Fibroblast of lung (primary cell): ENCODE results near the gene TIMM8B. TPM values are rescaled to one million over a fixed set of nuclear protein-coding genes. Genes with fewer than 3 reads are reported as not detected.

Source experiments
- DNase-seq, 2 donors: peaks; one replicate each; pipeline versions ENCODE4 v3.0.0 to v3.0.0-alpha.2; 2010; ENCODE audit warnings: low read depth in 2 of 2
- H2AFZ ChIP-seq: 2 replicates; pipeline ENCODE4 v1.5.1; 2012; ENCODE audit warnings: low read length, control low read depth, inconsistent platforms
- H3K27ac ChIP-seq: 2 replicates; pipeline ENCODE4 v1.5.1; 2011; ENCODE audit warnings: low read length, control low read depth; ENCODE audit not compliant: insufficient read depth
- H3K27me3 ChIP-seq: 2 replicates; pipeline ENCODE4 v1.5.1; 2011; ENCODE audit warnings: mild to moderate bottlenecking, low read length; ENCODE audit not compliant: control insufficient read depth, insufficient read depth
- H3K36me3 ChIP-seq: 2 replicates; pipeline ENCODE4 v1.5.1; 2011; ENCODE audit warnings: low read length; ENCODE audit not compliant: control insufficient read depth, insufficient read depth
- H3K4me1 ChIP-seq: 2 replicates; pipeline ENCODE4 v1.5.1; 2011; ENCODE audit warnings: low read length; ENCODE audit not compliant: control insufficient read depth, insufficient read depth; ENCODE audit errors: extremely low read depth
- H3K4me2 ChIP-seq: 2 replicates; pipeline ENCODE4 v1.5.1; 2011; ENCODE audit warnings: low read length, control low read depth; ENCODE audit not compliant: insufficient read depth; ENCODE audit errors: extremely low read depth
- H3K4me3 ChIP-seq, 4 experiments: fragments of 200-600 bp in 1 of 4; sonication (generic) in 1 of 4; replicated peaks in 1 of 4; 2 replicates each; pipeline ENCODE4 v1.5.1; 2011 to 2016; ENCODE audit warnings: low read length in 4 of 4, low read depth in 3 of 4, mild to moderate bottlenecking in 3 of 4, control low read depth in 2 of 4, inconsistent platforms in 1 of 4, mixed read lengths in 1 of 4; ENCODE audit not compliant: insufficient read depth in 1 of 4; ENCODE audit errors: control extremely low read depth in 1 of 4
- H3K79me2 ChIP-seq: 2 replicates; pipeline ENCODE4 v1.5.1; 2012; ENCODE audit warnings: mild to moderate bottlenecking, low read length, inconsistent platforms; ENCODE audit not compliant: control insufficient read depth, insufficient read depth
- H3K9ac ChIP-seq: 2 replicates; pipeline ENCODE4 v1.5.1; 2011; ENCODE audit warnings: mild to moderate bottlenecking, low read length, control low read depth; ENCODE audit not compliant: insufficient read depth
- H3K9me3 ChIP-seq: 2 replicates; pipeline ENCODE4 v1.5.1; 2012; ENCODE audit warnings: low read depth, low read length; ENCODE audit not compliant: control insufficient read depth, insufficient read depth
- H4K20me1 ChIP-seq: 2 replicates; pipeline ENCODE4 v1.5.1; 2011; ENCODE audit warnings: low read length; ENCODE audit not compliant: control insufficient read depth, insufficient read depth; ENCODE audit errors: extremely low read depth
- EZH2 ChIP-seq: IDR thresholded peaks from 2 replicates; pipeline ENCODE4 v1.5.1; 2012; ENCODE audit warnings: low read length, control low read depth, mild to moderate bottlenecking; ENCODE audit errors: missing control alignments
- polyA minus RNA-seq: library from RNA; depleted of rRNA, polyadenylated mRNA; stranded (reverse); fragments of >200 nt; gene quantifications from 2 replicates; pipeline ENCODE4 v1.2.3, GENCODE V29; 2011; ENCODE audit warnings: low replicate concordance
- polyA plus RNA-seq, 2 donors: library from polyadenylated mRNA; depleted of rRNA in 1 of 2; stranded (reverse) in 1 of 2; unstranded in 1 of 2; fragments of >200 nt; gene quantifications; 2 replicates each; pipeline ENCODE4 v1.2.1, GENCODE V29; 2011 to 2012; ENCODE audit warnings: missing spikeins in 1 of 2
- total RNA-seq: library from RNA; depleted of rRNA; stranded (reverse); fragments of >200 nt; gene quantifications from 2 replicates; pipeline ENCODE4 v1.2.1, GENCODE V29; 2014
- TF ChIP-seq, protein P1 (sequence below), 2 donors: IDR thresholded peaks in 1 of 2; conservative IDR thresholded peaks in 1 of 2; 1 replicate in 1 of 2; 2 replicates in 1 of 2; pipeline ENCODE4 v1.5.1; 2011 to 2012; ENCODE audit warnings: low read length in 2 of 2, control low read depth in 1 of 2, inconsistent platforms in 1 of 2, low read depth in 1 of 2, mild to moderate bottlenecking in 1 of 2

The TIMM8B gene, protein sequence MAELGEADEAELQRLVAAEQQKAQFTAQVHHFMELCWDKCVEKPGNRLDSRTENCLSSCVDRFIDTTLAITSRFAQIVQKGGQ
- 46.7 and 55.3 TPM in 2 replicates for total RNA-seq
- polyA plus RNA-seq, result 61.7 and 75.3 TPM in 2 replicates
- polyA plus RNA-seq (2012), result 85.1 and 94.3 TPM in 2 replicates
- polyA minus RNA-seq, result 50.7 and 51.4 TPM in 2 replicates

DNA sequence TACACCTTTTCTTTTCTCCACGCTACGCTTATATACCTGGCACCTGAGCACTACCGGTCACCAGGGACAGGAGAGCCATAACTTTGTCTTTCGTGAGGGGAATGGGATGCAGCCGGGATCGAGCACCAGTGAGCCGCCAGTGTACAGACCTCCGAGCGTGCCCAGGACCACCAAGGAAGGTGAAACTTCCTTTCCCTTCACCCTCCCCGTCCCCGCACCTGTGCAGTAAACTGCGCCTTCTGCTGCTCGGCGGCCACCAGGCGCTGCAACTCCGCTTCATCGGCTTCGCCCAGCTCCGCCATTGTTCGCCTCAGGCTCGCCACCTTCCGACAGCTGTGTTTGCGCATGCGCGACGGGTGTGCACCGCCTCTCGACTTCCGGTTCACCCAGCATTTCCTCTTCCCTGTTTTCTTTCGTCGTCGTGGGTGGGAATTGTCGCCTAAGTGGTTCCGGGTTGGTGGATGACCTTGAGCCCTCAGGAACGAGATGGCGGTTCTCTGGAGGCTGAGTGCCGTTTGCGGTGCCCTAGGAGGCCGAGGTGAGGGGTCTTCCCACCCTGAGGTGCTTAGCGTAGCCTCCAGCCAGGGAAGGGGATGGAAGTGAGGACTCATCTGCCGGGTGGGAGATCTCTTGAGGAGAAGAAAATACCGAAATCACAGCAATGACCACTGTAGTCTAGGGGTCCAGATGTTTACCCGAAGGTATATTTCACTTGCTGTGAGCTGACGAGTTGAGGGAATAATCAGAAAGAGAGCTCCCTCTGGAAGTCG lies at the start of gene TIMM8B, which contains the start of gene SDHD:
TSS of gene TIMM8B (minus strand) at position 335 of the 770 bp plus-strand sequence. CDS start at position 302, 33 bp downstream.
TSS of gene SDHD (plus strand) at position 452 of the 770 bp plus-strand sequence. CDS start at position 487, 35 bp downstream.
- H4K20me1 ChIP-seq, result no peaks in the 10 kb centered on the region
- peak within 1 kb of the TSS; percentile 88 for H2AFZ ChIP-seq
- peak within 1 kb of the TSS; percentile 92 for H3K4me2 ChIP-seq
- TF ChIP-seq, protein P1, sequence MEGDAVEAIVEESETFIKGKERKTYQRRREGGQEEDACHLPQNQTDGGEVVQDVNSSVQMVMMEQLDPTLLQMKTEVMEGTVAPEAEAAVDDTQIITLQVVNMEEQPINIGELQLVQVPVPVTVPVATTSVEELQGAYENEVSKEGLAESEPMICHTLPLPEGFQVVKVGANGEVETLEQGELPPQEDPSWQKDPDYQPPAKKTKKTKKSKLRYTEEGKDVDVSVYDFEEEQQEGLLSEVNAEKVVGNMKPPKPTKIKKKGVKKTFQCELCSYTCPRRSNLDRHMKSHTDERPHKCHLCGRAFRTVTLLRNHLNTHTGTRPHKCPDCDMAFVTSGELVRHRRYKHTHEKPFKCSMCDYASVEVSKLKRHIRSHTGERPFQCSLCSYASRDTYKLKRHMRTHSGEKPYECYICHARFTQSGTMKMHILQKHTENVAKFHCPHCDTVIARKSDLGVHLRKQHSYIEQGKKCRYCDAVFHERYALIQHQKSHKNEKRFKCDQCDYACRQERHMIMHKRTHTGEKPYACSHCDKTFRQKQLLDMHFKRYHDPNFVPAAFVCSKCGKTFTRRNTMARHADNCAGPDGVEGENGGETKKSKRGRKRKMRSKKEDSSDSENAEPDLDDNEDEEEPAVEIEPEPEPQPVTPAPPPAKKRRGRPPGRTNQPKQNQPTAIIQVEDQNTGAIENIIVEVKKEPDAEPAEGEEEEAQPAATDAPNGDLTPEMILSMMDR (conservative IDR thresholded peaks at IDR 0.05 in 1 of 2, IDR thresholded peaks at IDR 0.05 in 1 of 2; ENCODE audit: low read depth in 1 of 2, low read length in 2 of 2), result peak in 1 of 2 donors; percentile 41
- no peak for TF ChIP-seq EZH2
- peak within 1 kb of the TSS; percentile 87 for H3K27ac ChIP-seq
- H3K9ac ChIP-seq, result peak within 1 kb of the TSS; percentile 73
- DNase-seq, result peak; percentile 91 to 98
- peaks cover 35% of the 10 kb centered on the region for H3K79me2 ChIP-seq
- H3K4me1 ChIP-seq, result no peaks in the 10 kb centered on the region
- H3K9me3 ChIP-seq, result no peaks in the 10 kb centered on the region
- H3K27me3 ChIP-seq, result no peaks in the 10 kb centered on the region
- peak within 1 kb of the TSS; percentile 84 to 100 (median 95) for H3K4me3 ChIP-seq
- peaks cover 6% of the 10 kb centered on the region for H3K36me3 ChIP-seq

DNA sequence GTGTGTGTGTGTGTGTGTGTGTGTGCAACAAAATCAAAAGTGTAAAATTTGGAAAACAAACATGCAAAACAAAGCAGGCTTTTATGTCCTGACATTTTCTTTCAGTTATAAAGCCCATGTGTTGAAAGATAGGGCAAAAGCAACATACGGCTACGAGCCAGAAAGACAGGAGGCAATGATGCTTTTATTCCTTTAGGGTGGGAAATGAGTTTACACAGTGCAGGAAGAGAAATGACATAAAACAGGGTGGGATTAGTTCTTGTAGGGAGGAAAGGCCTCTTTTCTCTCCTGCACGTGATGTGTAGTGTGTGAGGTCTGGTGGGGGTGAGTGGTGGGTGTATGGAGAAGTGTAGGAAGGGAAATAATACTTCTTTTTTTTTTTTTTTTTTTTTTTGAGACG lies 47.9 kb upstream of the TIMM8B start:
- Histone ChIP-seq H3K27ac (no peak overlapping the region), H2AFZ (no peak overlapping the region), H3K4me1 (no peaks in the 10 kb centered on the region), H3K36me3 (no peaks in the 10 kb centered on the region), H3K4me2 (no peak overlapping the region), H4K20me1 (no peaks in the 10 kb centered on the region), H3K9me3 (no peaks in the 10 kb centered on the region), H3K79me2 (no peaks in the 10 kb centered on the region), H3K27me3 (no peaks in the 10 kb centered on the region), H3K4me3 (no peak overlapping the region), H3K9ac (no peak overlapping the region)
- TF ChIP-seq EZH2, result no peak
- TF ChIP-seq, protein P1 (conservative IDR thresholded peaks at IDR 0.05 in 1 of 2, IDR thresholded peaks at IDR 0.05 in 1 of 2; ENCODE audit: low read depth in 1 of 2, low read length in 2 of 2), result no peak
- no peak for DNase-seq

DNA sequence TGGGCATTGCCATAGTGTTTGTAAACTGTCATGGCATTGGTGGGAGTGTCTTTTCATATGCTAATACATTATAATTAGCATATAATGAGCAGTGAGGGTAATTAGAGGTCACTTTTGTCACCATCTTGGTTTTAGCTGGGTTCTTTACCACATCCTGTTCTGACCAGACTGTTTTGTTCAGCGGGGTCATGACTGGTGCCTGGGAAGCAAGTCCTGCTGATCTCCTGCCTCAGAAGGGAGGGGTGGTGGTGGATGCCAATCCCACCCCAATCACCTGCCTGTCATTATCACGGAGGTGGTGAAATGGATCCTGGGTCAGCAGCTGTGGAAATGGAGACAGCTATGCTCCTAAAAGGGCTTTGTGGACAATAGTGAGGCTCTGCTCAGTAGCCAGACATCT lies 46.2 kb upstream of the TIMM8B start:
- no peaks in the 10 kb centered on the region for H3K9me3 ChIP-seq
- H3K9ac ChIP-seq, result no peak overlapping the region
- TF ChIP-seq, protein P1 (conservative IDR thresholded peaks at IDR 0.05 in 1 of 2, IDR thresholded peaks at IDR 0.05 in 1 of 2; ENCODE audit: low read depth in 1 of 2, low read length in 2 of 2), result no peak
- TF ChIP-seq EZH2, result no peak
- no peaks in the 10 kb centered on the region for H3K36me3 ChIP-seq
- peaks cover 5% of the 10 kb centered on the region for H3K4me1 ChIP-seq
- H3K27me3 ChIP-seq, result no peaks in the 10 kb centered on the region
- H3K79me2 ChIP-seq, result no peaks in the 10 kb centered on the region
- H2AFZ ChIP-seq, result no peak overlapping the region
- H3K4me3 ChIP-seq, result no peak overlapping the region
- no peaks in the 10 kb centered on the region for H4K20me1 ChIP-seq
- no peak overlapping the region for H3K4me2 ChIP-seq
- no peak overlapping the region for H3K27ac ChIP-seq
- no peak for DNase-seq
